A204.1 (cell line): ENCODE results near the gene ICA1.

ENCODE experiments used
- FAIRE-seq: peaks from 2 replicates; lab custom pipeline; 2012; peaks lifted over from hg19 to GRCh38; lab: Jason Lieb, UNC

The ICA1 gene

DNA sequence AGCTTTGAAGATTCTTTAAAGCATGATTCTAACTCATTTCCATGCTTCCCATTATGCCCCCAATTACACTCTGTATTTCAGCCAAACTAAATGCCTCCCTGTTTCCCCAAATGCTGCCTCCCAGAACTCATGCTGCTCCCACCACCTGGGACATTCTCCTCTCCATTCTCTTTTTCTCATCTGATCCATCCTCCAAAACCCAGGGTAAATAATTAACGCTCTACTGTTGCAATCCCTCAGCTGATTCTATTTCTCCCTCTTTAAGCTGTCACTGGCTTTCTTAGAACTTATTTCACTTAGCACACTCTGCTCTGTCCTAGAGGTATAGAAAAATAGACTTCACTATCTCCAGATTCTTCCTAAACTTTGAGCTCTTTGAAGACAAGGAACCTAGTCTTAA lies 104.7 kb downstream of the ICA1 start:
- FAIRE-seq: no peak

- FAIRE-seq: no peak
Measured at GRCh38 chr7:8155836-8156235, 106.1 kb downstream of the ICA1 start.

DNA sequence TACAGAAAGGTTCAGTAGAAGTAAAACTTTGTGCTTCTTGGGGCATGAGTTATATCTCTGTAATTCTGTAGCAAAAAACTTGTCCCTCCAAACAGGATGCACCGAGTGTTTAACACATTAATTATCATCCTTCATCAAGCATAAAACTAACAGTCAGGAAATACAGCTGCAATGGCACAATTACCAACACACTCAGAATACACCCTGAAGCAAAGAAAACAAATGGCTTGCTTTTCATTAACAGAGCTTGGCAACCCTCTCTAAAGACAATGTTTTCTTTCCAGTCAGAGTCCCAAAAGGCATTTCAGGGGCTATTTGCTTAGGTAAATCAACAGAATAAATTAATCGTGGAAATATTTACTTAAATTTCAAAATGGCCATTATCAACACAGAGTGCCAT lies 107.7 kb downstream of the ICA1 start:
- FAIRE-seq: no peak

DNA sequence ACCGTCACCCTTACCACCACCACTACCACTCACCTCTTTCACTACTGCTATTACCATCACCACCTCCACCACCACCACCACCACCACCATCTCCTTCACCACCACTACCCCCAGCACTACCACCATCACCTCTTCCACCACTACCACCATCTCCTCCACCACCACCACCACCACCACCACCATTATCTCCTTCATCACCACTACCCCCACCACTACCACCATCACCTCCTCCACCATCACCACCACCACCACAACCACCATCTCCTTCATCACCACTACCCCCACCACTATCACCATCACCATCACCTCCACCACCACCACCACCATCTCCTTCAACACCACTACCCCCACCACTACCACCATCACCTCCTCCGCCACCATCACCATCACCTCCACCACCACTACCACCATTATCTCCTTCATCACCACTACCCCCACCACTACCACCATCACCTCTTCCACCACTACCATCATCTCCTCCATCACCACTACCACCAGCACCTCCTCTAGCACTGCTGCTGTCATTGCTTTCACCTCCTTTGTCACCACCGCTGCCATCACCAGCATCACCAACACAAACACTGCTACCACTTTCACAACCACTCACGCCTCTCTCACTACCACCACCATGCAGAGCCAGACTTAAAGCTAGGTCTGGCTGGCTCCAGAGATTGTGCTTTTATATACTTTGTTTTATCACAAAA lies 109.3 kb downstream of the ICA1 start:
- FAIRE-seq: no peak

- no peak for FAIRE-seq
Measured at GRCh38 chr7:8151161-8151725, 110.7 kb downstream of the ICA1 start.

DNA sequence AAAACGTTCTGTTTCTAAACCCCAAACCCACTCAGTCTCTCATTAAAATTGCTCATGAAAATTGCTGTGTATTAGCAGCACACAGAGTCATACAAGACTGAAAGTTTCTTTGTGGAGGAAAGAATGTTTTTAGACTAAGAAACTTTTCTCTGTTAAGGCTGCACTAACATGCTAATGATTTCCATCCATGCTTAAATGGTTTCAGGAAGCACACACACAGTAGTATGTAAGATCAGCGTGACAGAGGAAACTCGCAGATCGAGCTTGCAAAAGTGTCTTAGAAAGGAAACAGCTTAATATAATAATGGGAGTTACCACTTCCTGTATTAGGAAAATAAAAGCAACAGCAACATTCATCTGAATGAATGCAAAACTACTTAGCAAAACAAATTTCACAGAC lies 112.7 kb downstream of the ICA1 start:
- no peak for FAIRE-seq

DNA sequence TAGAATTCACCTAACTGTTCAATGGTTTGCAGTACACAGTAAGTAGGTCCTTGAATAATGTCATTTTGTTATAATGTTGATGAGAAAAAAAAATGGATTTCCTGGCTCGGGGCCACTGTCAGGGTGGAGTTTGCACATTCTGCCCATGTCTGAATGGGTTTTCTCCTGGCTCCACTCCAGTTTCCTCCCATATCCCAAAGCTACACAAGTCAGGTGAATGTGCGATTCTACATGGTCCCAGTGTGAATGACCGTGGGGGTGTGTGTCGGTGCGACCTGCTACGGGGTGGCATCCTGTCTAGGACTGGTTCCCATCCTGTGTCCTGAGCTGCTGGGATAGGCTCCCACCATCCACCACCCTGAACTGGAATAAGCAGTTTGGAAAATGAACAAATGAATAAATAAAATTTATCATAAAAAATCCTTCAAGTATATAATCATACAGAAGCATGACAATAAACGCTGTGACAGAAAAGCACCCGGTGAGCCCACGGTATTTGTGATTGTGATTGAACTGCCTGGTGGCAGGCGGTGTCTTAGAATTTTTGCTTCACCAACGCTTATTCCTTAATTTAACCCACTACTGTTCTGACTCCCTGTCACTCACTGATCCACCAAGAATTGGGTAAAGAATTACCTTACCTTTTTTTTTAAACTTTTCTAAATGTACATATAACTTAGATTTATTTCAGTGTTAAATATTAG lies 114.1 kb downstream of the ICA1 start:
- no peak for FAIRE-seq

DNA sequence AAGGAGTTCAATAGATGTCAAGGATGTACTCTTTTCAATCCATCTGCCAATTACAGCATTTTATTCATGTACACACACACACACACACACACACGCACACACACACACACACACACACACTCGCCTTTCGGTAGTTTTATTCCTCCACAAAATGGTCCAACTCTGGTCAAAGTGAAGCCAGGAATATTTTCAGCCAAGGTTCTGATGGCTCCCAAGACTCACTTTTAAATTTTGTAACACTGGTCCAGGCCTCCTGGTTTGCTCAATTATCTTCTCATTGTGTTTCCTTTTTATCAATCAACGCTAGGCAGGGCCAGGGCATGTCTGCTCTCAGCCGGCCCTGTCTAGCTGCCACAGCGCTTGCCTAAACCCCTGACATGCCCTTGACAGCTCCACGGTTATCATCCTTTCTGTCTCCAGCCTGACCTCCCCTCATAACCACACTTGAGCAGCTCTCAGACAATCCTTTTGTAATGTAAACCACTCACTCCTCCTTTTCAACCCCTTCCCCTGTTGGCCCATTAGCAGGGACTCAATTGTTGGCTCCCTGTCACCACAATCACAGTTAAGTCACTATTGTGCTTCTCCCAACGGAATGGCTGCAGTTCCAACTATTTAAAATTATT lies 115.1 kb downstream of the ICA1 start:
- FAIRE-seq: no peak

GRCh38 chr7:8146106-8146787 lies 115.7 kb downstream of the ICA1 start:
- no peak for FAIRE-seq

- no peak for FAIRE-seq
Measured at GRCh38 chr7:8144856-8145255, 117.1 kb downstream of the ICA1 start.

DNA sequence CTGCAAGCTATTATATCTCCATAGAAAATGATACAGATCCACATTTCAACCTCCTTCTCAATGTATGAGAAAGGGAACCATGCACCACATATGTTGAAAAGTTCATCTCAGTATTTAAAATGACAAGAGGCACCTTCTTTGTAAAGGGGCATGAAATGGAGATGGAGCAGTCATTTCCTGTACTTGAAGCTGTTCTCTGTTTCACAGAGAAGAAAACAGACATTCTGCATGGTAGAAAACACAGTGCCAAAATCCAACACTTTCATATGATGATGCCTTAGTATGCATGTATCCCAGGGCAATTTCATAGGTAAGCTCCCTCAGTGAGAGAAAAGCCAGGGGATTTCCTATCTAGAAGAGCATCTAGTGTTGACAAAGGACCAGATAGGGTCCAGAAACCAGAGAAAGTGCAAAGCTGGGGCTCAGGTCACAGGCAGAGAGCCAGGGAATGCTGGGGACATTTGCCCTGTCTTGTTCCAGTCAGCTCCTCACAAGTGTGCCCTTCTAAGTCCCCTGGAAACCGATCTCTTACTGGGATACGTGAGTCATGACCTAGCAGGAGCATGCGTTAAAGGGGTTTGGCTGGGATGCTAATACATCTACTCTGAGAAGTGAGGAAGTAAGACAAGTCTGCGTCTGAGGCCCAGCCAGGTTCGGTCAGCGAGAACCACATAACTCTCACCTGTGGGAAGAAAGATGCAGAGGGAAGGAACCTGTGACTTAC lies 118.7 kb downstream of the ICA1 start:
- FAIRE-seq: no peak

DNA sequence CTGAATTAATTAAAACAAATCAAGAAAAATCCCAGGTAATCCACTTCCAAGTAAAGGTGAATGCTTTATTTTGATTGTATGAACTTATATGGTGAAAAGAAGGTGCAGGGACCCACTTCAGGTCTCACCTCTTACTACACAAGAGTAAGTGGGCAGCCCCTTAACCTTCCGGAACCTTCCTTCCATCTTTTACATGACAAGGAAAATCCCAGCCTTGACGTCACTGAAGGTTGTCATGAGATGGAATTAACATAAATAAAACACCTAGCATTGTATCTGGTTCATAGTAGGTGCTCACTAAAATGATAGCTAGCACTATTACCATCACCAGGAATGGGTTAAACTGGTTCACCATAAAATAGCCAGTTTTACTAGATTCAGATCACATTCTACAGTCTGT lies 119.5 kb downstream of the ICA1 start:
- no peak for FAIRE-seq

- FAIRE-seq: no peak
Measured at GRCh38 chr7:8141070-8141469, 120.9 kb downstream of the ICA1 start.

GRCh38 chr7:8136051-8136730 lies 125.8 kb downstream of the ICA1 start:
- FAIRE-seq: no peak

DNA sequence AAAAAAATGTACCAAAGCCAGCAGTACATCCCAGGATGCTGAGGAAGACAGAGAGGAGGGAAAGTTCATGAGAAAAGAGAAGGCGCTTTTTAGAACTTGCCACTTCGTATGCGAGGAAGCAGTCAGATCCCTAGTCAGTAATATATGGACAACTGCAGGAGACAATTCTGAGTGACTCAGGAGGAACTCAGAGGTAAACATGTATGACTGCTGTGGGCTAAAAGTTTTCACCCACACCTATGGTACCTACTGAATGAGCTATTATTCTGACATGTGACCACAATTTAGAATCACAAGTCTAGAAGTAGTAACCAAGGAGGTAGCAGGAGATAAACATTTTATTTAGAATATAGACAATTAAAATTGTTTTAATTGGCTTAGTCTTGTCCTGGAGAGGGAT lies 126.5 kb downstream of the ICA1 start:
- no peak for FAIRE-seq

- no peak for FAIRE-seq
Measured at GRCh38 chr7:8134089-8134733, 127.8 kb downstream of the ICA1 start.

GRCh38 chr7:8133188-8133848 lies 128.6 kb downstream of the ICA1 start:
- FAIRE-seq: no peak

- no peak for FAIRE-seq
Measured at GRCh38 chr7:8131694-8132605, 130.0 kb downstream of the ICA1 start.

DNA sequence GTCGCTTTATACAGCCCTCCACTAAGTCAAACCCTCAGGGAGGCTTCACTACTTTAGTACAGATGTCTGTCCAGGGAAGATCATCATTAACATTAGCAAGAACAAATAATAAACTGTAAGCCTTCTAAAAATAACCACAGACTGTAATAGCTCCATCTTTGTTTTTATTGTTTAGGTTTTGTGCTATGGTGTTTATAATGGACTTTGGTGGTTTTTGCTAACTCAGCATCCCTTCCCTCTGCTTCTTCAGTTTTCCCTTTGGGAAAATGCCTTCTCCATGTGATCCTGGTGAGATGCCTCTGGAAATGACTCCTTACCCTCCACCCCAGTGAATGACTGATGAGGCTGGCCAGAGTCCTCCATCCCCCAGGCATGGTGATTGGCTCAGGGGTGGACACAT lies 131.3 kb downstream of the ICA1 start:
- no peak for FAIRE-seq
